GM12892 (cell line): ENCODE results near the gene LRIT2.

Experiments
- POLR2A ChIP-seq: IDR thresholded peaks from 2 replicates; pipeline ENCODE4 v1.6.1; 2011; ENCODE audit warnings: low read depth, low read length, control low read depth
- POLR2AphosphoS5 ChIP-seq: IDR thresholded peaks from 2 replicates; pipeline ENCODE4 v1.6.1; 2011; ENCODE audit warnings: low read depth, low read length, control low read depth
- TAF1 ChIP-seq: IDR thresholded peaks from 2 replicates; pipeline ENCODE4 v1.6.1; 2011; ENCODE audit warnings: low read depth, mild to moderate bottlenecking, control low read depth, low read length, borderline replicate concordance

GRCh38 chr10:84258034-84258695 lies 32.8 kb upstream of the LRIT2 start:
- no peak for TF ChIP-seq POLR2A
- TF ChIP-seq POLR2AphosphoS5 = no peak
- no peak for TF ChIP-seq TAF1
